DMS53 treated with DMSO at 0.1 percent for 48 hours (cell line): ENCODE measurements around the gene TMED8.
A peak's percentile ranks its signal among the peaks of the same experiment; 100 is the strongest.
"Not testable (repeated sequence)": the region's sequence is repeated elsewhere in the genome, so short reads cannot be mapped to it uniquely, and the experiment has no call there.

Source experiments
- DNase-seq: peaks from one replicate; lab custom pipeline; 2025; ENCODE audit not compliant: unreplicated experiment; lab: John Stamatoyannopoulos, UW

The TMED8 gene

GRCh38 chr14:77322951-77323350, 53.9 kb downstream of the TMED8 start:
- no peak for DNase-seq

- DNase-seq: no peak
Measured at GRCh38 chr14:77322250-77322902, 54.5 kb downstream of the TMED8 start.

GRCh38 chr14:77320238-77320935, 56.5 kb downstream of the TMED8 start, which contains the start of gene POMT2:
Gene POMT2, minus strand, starts transcription at chr14:77320883. Its CDS starts 202 bp downstream, at chr14:77320681.
- DNase-seq: peak; percentile 56

GRCh38 chr14:77319422-77319821, 57.5 kb downstream of the TMED8 start:
- no peak for DNase-seq

GRCh38 chr14:77318756-77319155, 58.1 kb downstream of the TMED8 start:
- DNase-seq: not testable (repeated sequence)

GRCh38 chr14:77318006-77318553, 58.8 kb downstream of the TMED8 start:
- no peak for DNase-seq

GRCh38 chr14:77316872-77317301, 60.0 kb downstream of the TMED8 start:
- DNase-seq: no peak

GRCh38 chr14:77316195-77316505, 60.7 kb downstream of the TMED8 start:
- DNase-seq: no peak

- no peak for DNase-seq
Measured at GRCh38 chr14:77314539-77315457, 62.1 kb downstream of the TMED8 start.

- DNase-seq: no peak
Measured at GRCh38 chr14:77314043-77314442, 62.9 kb downstream of the TMED8 start.

- no peak for DNase-seq
Measured at GRCh38 chr14:77313371-77313770, 63.5 kb downstream of the TMED8 start.

- no peak for DNase-seq
Measured at GRCh38 chr14:77311217-77311616, 65.7 kb downstream of the TMED8 start.

- DNase-seq: no peak
Measured at GRCh38 chr14:77310026-77310425, 66.9 kb downstream of the TMED8 start.

GRCh38 chr14:77309131-77309530, 67.8 kb downstream of the TMED8 start:
- no peak for DNase-seq

- DNase-seq: no peak
Measured at GRCh38 chr14:77306851-77307496, 69.9 kb downstream of the TMED8 start.

- no peak for DNase-seq
Measured at GRCh38 chr14:77306416-77306815, 70.5 kb downstream of the TMED8 start.

GRCh38 chr14:77305696-77306095, 71.2 kb downstream of the TMED8 start:
- DNase-seq: no peak

GRCh38 chr14:77303417-77304156, 73.3 kb downstream of the TMED8 start:
- DNase-seq: peak; percentile 91

GRCh38 chr14:77302926-77303325, 74.0 kb downstream of the TMED8 start:
- peak; percentile 92 for DNase-seq

GRCh38 chr14:77301103-77301502, 75.8 kb downstream of the TMED8 start:
- DNase-seq: peak; percentile 12
